NCI-H2196 treated with DMSO at 0.1 percent for 48 hours (cell line): ENCODE data around the gene ADAMTS17.

ENCODE experiments used
- DNase-seq: peaks from one replicate; lab custom pipeline; 2025; ENCODE audit not compliant: unreplicated experiment; lab: John Stamatoyannopoulos, UW

Gene ADAMTS17

GRCh38 chr15:100032358-100033085, 309.3 kb downstream of the ADAMTS17 start:
- DNase-seq = no peak

GRCh38 chr15:100031665-100032357, 310.0 kb downstream of the ADAMTS17 start:
- no peak for DNase-seq

DNA sequence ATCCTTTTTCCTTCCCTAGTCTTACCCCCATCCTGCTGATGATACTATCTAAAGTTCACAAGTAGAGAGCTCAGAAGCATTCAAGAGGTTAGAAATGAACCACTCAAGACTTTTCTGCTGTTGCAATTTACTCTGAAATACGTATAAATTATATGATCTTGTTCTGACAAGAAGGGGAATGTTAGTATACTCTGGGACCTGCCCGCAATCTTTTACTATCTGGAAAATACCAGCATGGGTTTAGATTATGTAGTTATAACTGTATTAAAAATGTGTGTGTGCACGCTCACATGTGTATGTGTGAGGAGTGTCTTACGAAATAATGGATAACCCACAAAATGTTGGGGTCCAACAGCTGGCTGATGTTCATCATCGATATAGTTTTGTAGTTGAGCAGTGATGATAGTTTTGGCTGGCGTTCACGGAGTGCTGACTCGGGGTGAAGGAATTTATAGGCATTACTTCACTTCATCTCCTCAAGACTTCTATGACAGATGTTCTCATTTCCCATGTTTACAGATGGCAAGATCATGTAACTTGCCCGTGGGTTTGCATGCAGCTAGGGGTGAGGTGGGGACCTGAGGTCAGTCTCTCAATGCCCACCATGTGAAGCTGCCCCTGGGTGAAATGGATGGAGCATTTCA, 311.1 kb downstream of the ADAMTS17 start:
- DNase-seq = no peak

- no peak for DNase-seq
Observed at GRCh38 chr15:100029868-100030479, 311.8 kb downstream of the ADAMTS17 start.

DNA sequence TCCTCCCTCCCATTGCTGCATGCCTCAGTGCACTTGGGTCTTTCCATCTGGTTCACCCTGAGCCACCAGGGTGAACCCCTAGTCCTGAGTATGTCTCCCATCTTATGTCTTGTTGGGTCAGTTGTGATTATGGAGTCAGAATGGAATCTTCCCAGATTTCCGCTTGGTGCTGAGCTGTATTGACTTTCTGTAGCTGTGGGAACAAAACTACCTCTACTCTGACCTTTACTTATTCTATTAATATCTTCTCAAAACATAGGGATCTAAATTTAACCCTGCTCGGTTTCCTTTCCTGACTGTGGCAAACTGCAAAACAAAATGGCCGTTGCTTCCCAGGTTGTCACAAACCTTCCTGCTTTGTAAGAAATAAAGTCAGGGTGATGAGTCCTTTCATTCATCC, 312.7 kb downstream of the ADAMTS17 start:
- no peak for DNase-seq

DNA sequence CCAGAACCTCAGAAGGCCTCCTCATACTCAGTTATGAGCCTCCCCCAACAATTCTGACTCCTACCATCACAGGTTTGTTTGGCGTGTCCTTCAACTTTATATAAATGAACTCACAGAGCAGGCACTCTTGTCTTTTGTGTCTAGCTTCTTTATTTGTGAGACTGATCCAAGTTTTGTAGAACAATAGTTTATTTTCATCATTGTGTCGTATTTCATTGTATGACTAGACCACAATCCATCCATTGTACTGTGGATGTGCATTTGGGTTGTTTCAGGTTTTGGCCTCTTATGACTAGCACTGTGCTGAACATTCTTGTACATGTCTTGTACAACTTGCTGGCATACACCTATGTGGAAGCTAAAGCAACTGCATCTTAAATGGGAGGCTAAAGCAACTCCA, 315.7 kb downstream of the ADAMTS17 start:
- no peak for DNase-seq

- no peak for DNase-seq
Observed at GRCh38 chr15:100022806-100023205, 319.0 kb downstream of the ADAMTS17 start.

GRCh38 chr15:100022391-100022790, 319.4 kb downstream of the ADAMTS17 start:
- no peak for DNase-seq

GRCh38 chr15:100021653-100022052, 320.1 kb downstream of the ADAMTS17 start:
- no peak for DNase-seq

DNA sequence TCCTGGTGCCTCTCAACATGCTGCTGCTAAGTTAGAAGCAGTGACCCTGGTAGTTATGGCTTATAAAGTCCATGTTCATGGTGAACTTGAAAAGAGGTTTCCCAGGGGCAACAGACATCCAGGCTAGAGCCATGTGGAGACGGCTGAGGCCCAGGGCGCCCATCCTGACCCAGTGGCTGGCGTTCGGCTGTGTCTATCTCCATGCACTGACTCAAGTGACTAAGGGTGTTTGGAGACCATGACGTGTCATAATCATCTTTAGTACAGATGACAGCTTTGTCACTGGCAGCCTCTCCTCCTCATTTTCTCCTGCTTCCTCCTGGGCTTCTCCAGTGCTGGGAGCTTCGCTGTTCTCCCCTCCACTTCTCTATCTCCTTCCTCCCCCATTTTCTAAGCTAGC, 321.2 kb downstream of the ADAMTS17 start:
- DNase-seq = no peak

DNA sequence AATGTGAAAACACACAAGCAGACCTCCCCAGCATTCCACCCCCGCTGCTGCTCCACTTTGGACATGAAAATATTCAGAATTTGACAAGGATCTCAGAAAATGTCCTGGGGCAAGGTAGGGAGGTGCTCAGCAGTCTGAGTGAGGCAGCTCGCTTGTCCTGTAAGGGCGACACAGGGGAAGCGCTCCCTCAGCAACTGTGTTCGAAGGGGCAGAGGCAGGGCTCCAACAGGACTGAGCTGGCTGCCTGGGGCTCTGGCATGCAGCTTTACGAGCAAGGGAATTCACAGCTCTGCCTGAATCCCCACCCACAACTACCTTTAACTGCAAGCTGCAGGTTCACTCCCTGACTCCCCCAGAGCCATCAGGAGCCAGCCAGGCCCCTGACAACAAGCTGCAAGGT, 321.6 kb downstream of the ADAMTS17 start:
- no peak for DNase-seq

DNA sequence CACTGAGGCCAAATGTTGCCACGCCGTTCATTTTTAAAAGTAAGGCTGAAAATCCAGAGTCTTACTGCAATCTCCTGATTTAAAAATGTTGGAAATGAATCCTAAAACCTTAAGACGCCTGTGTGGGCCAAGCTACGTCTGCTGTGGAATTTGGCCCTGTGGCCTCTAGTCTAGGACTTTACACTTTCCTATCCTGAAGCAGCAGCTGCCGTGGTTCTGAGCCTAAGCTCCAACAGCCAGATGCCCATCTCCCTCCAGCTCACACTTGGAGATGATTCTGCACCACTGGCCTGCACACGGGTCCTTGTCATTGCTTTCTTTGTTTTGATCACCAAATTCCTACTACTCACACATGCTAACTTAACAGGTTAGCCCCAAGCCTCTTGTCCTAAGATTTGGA, 322.2 kb downstream of the ADAMTS17 start:
- DNase-seq = no peak

- DNase-seq = no peak
Observed at GRCh38 chr15:100018191-100018590, 323.6 kb downstream of the ADAMTS17 start.

DNA sequence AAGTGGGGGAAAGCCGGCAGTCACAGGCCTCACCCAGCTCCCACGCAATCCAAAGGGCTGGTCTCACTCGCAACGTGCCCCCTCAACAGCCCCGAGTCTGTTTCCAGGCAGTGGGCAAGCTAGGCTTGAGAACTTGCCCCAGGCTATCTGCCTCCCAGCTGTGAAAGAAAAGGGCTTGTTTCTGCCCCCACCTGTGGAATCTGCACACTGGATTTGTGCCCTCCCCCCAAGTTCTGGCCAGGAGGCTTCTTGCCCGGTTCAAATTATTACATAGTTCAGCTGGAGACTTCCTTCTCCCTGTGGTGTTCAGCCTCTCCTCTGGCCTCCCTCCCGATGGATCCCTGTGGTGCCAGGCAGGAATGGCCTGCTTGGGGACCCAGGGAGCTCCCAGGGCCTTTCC, 324.6 kb downstream of the ADAMTS17 start:
- DNase-seq = no peak

DNA sequence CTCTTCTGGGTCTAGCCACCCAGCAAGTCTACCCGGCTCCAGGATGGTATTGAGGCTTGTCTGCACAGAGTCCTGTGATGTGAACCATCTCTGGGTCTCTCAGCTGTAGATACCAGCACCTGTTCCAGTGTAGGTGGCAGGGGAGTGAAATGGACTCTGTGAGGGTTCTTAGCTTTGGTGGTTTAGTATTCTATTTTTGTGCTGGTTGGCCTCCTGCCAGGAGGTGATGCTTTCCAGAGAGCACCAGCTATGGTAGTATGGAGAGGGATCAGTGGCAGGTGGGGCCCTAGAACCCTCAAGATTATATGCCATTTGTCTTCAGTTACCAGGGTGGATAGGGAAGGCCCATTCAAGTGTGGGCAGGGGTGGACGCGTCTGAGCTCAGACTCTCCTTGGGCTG, 325.1 kb downstream of the ADAMTS17 start:
- no peak for DNase-seq

GRCh38 chr15:100011235-100011634, 330.5 kb downstream of the ADAMTS17 start:
- DNase-seq = no peak

DNA sequence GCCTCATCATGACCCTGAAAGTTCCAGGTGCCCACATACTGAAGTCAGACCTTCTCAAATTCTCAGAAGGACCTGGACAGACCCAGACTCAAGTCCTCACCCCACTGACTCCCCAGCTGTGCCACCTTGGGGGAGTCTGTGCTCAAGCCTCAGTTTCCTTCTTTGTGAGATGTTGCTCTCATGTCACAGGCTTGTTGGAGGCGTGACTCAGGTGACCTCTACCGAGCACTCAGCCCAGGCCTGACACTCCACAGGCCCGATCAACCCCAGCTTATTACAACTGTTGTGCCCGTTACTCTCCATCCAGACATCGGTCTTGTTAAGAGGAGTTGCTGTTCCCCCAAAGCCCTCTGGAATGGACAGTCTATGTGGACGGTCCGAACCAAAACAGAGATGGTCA, 332.4 kb downstream of the ADAMTS17 start:
- no peak for DNase-seq

DNA sequence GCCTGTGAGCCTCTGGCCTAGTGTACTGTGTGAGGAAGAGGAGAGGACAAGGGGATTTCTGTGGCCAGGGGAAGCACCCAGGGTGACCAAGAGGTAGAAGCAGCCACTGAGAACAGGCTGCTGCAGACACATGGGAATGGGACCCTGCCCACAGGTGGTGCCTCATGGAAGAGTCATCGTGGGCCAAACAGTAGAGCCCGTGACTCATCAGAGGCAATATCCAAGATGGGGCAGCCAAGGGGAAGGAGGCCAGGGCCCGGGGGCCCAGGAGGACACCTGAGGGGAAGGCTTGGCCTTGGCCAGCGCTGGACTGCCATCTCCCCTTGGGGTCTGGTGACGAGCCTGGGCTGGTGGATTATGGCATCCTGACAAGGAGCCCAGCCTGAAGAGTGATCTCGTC, 333.5 kb downstream of the ADAMTS17 start:
- no peak for DNase-seq

DNA sequence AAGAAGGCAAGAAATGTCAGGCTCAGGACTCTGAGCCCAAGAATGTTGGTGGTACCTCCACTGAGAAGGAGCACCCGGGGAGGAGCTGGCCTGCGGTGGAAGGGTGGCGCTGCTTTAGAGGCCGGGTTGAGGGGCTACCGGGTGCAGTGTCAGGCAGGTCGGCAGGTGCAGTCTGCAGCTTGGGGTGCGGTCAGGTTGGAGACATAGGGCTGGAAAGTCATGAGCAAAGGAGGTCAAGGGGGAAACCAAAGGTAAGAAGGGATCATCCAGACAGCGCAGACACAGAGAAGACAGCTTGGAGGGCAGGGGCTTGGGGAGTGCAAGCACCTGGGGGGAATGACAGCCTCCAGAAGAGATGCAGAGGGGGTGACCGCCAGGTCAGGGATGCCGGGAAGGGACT, 334.2 kb downstream of the ADAMTS17 start:
- DNase-seq = no peak

GRCh38 chr15:100005715-100006114, 336.1 kb downstream of the ADAMTS17 start:
- no peak for DNase-seq

DNA sequence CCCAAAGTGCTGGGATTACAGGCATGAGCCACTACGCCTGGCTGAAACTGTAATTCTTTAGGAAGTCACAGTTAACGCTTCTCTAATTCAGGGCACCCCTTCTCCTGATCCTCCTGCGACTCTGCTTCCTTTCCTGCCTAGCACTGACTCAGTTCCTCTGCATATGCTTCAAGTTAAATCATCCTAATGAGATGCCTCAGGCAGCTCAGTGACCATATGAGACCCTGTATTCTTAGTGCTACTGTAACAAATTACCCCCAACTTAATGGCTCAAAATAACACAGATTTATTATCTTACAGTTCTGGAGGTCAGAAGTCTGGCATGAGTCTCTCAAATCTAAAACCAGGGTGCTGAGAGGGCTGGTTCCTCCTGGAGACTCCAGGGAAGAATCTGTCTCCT, 336.8 kb downstream of the ADAMTS17 start:
- no peak for DNase-seq
